Stimulated activated CD8-positive, alpha-beta memory T cell treated with anti-CD3 and anti-CD28 coated beads, Interleukin-7, amount 100 ng/mL, for 1 hour (primary cell): Measurements from ENCODE around the gene XAF1.
"Not testable (repeated sequence)": the region's sequence is repeated elsewhere in the genome, so short reads cannot be mapped to it uniquely, and the experiment has no call there.

Experiments used
- DNase-seq, 2 donors: peaks; one replicate each; pipeline ENCODE4 v3.0.0-alpha.2; 2020; ENCODE audit warnings: low read depth in 2 of 2

Gene XAF1

DNA sequence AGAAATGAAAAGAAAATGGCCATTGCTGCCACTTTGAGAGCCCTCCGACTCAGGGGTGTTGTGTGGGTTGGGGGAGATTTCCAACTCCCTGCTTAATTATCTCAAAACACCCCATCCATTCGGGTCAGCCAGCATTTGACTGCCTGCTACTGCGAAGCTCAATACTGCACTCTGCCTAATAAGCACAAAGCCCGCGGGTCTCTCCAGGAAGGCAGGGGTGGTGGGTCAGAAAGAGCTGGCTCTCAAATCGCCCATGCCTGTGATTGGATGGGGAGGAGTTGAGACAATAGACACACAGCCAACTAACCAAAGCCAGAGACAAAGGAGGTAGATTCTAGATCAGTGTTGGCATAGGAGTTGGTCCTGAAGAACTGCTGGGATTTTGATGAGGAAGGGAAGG, 2.3 kb upstream of the XAF1 start:
- no peak for DNase-seq

DNA sequence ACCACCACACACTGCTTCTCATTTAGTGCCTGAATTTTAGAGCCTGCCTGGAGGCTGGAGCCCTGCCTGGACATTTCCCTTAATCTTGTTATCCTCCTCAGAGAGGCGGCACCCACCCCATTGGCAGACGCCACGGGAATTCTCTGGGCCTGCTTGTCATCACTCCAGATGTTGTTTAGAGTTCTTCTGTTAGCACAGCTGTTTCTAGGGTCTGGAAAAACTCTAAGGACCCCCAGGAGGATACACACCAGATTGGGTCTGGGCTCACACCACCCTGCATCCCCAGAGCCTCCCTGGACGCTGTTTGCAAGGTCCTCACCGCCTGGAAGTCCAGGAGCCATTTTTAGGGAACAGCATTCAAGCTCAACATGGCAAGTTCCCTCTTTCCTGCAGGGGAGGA, 565 bp upstream of the XAF1 start:
- no peak for DNase-seq

DNA sequence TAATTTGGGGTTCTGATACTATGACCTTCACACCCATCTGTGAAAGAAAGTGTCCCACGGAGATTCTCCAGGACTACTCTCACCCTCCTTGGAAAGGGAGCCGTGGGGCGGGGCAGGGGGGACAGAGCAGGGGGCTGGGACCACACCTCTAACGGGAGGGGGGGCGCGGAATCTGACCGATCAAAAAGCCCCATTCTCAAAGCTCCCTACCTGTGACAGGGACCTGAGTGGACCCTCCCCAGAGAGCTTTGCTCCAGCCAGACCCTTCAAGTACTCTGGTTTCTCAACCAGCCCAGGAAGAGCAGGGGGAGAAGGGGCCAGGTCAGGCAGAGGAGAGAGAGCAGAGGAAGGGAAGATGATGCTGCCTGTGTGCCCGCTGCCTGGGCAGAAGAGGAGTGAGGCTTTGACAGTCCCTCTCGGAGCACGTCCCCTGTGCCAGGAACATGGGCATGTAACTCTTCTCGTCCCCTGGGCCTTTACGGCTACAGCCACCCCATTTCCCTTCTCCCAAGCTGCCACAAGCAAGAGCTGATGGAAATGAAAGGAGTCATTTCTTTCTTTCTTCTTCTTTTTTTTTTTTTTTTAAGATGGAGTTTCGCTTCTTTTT, 682 bp downstream of the XAF1 start:
- no peak for DNase-seq

GRCh38 chr17:6757747-6758146, 1.9 kb downstream of the XAF1 start:
- DNase-seq = no peak

DNA sequence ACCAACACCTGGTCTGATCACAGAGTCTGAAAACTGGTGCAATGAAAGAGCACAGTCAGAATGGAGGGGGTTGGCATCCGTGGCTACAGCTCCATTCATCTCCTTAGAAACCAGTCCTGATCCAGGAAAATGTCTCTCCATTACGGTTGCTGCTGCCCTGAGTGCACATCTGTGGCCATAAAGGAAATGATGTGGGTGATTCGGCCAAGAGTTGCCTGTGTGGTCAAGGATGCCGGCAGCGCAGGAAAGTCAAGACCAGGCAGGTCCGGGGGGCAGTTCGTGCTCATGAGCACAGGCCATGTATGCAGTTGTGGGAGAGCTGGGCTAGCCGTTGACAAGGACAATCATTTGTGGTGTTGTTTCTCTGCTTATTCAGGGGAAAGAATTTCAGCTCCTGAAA, 5.9 kb downstream of the XAF1 start:
- no peak for DNase-seq

DNA sequence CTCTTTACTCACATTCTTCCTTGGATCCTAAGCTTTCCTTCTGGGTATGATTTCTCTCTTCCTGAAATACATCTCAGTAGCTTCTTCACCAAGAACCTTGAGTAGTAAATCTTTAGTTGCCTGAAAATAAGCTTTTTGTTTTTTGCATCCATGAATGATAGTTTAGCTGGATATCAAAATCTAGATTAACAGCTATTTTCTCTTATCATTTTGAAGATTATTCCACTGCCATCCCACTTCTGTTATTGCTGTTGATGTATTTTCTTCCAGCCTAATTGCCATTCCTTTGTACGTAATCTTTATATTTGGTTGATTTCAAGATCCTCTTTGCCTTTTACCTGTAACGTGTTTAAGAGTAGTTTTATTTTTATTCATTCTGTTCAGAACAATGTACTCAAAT, 12.6 kb downstream of the XAF1 start:
- no peak for DNase-seq

- DNase-seq = no peak
Measured at GRCh38 chr17:6772016-6772415, 16.2 kb downstream of the XAF1 start.

GRCh38 chr17:6774906-6775305, 19.1 kb downstream of the XAF1 start:
- not testable (repeated sequence) for DNase-seq

DNA sequence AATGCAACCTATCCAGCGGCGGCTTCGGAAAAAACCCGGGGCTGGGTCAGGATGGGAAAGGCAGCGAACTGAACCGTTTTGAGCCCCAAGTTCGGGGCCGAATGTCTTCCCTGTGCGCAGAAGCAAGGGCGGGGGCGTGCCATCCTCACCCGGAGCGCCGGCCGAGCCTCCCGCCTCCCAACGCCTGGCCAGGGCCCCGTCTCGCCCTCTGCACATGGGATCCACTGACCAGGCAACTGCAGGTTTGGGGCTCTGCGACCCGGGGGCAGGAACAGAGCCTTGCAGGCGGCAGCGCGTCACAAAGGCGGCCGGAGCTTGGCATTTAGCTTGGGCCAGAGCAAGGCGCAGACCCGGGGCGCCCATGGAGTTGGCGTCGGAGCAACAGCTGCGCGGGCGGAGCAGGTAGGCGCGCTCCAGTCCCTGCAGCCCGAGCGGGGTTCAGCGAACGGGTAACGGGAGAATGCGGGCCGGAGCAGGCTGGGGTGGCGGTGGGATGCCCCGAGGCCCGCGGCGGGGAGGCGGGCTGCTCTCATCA, 20.1 kb downstream of the XAF1 start, which contains the start of gene FBXO39:
TSS of gene FBXO39 (plus strand) at position 345 of the 535 bp plus-strand sequence. CDS start 3,654 bp downstream, outside the sequence.
- no peak for DNase-seq

DNA sequence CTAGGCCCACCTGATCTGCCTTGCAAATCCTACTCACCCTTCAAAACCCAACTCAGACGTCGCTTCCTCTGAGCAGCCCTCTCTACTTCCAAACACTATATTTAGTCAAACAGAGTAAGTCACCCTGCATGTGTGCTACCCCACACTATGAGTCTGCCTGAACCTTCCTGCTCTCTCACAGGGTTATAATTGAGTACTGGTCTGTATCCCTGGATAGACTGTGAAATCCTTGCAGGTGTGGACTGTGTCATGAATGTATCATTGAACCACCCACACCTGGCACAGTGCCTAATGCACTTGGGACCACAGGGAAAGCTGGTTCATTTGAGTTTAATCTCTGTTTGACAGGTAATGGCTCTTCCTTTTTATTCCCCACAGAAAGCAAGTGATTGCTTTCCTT, 23.6 kb downstream of the XAF1 start:
- DNase-seq = no peak

- no peak for DNase-seq
Measured at GRCh38 chr17:6780001-6780400, 24.2 kb downstream of the XAF1 start.

- DNase-seq = no peak
Measured at GRCh38 chr17:6780886-6781285, 25.0 kb downstream of the XAF1 start.

- DNase-seq = no peak
Measured at GRCh38 chr17:6782244-6782643, 26.4 kb downstream of the XAF1 start.

GRCh38 chr17:6786618-6787017, 30.8 kb downstream of the XAF1 start:
- DNase-seq = no peak

DNA sequence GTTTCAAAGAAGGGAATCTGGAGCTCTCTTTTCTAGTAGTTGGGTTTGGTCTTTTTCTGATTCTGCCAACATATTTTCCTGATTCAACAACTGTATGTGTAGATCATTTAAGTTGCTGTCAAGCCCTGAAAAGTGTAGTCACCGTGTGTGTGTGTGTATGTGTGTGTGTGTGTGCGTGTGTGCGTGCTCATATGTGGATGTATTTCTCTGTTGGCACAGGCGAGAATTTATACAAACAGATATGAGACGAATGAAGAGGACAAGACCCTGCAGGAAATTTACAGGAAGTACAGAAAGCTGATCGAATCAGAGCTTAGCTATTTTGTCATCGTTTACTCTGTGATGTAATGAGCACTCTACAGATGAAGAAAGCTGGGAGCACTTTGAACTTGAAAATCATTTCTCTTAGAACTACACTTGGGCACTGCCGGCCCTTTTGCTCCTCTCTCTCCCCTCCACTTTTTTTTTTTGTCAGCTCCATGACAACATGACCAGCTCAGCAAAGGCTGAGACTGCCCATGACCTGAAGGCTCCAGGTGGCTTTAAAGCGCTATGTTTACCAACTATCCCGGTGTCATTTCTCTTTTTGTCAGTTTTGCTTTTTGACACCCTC, 31.3 kb downstream of the XAF1 start:
- no peak for DNase-seq

GRCh38 chr17:6789146-6789545, 33.3 kb downstream of the XAF1 start:
- no peak for DNase-seq

DNA sequence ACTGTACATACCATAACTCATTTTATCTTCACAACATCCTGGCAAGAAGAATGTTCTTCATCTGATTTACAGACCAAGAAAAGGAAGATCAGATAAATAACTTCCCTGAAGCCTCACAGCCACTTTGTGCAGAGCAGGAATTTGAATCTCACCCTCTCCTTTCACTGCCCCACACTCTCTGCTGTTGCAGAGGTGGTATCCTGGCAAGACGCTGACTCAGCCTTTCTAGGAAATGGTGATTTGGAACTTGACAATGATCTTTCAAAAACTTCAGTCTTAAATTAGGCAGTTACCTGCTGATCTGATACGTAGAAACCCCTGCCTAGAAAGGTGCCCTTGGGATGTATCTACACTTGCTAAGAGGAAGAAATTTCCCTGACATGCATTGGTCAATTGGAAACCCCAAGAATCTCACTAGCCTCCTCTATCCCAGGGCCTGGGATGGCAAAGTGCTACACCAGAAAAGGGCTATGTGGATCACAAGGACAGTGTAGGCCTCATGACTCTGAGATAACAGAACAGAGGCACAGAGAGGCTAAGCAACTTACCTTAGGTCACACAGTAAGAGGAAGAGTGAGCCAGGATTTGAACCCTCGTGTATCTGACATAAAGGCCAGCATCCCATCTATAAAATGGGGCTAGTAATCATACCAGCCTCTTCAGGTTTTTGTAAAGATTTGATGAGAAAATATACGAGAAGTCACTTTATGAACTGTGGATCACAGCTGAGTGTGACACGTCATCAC, 38.1 kb downstream of the XAF1 start:
- no peak for DNase-seq

- no peak for DNase-seq
Measured at GRCh38 chr17:6796017-6796886, 40.4 kb downstream of the XAF1 start.

- no peak for DNase-seq
Measured at GRCh38 chr17:6796887-6797490, 41.1 kb downstream of the XAF1 start.

- no peak for DNase-seq
Measured at GRCh38 chr17:6797718-6798351, 42.0 kb downstream of the XAF1 start.

- DNase-seq = no peak
Measured at GRCh38 chr17:6799738-6800137, 43.9 kb downstream of the XAF1 start.
